GM06990 (cell line): ENCODE measurements around the gene DLEU7.

Experiments
- DNase-seq: peaks from one replicate; pipeline ENCODE4 v3.0.0-alpha.2; 2011; ENCODE audit not compliant: insufficient read length; ENCODE audit errors: extremely low read depth
- H3K27me3 ChIP-seq: replicated peaks from 2 replicates; pipeline ENCODE4 v1.6.0; 2011; ENCODE audit warnings: low read length; ENCODE audit not compliant: control insufficient read depth, insufficient read depth
- H3K36me3 ChIP-seq: 2 replicates; pipeline ENCODE4 v1.5.1; 2011; ENCODE audit warnings: low read length; ENCODE audit not compliant: control insufficient read depth, insufficient read depth
- H3K4me3 ChIP-seq: replicated peaks from 2 replicates; pipeline ENCODE4 v1.5.1; 2011; ENCODE audit warnings: low read depth, mild to moderate bottlenecking, control low read depth, low read length
- TF ChIP-seq, protein P1 (sequence below): IDR thresholded peaks from 2 replicates; pipeline ENCODE4 v1.5.1; 2011; ENCODE audit warnings: low read length, control low read depth, mild to moderate bottlenecking, inconsistent platforms; ENCODE audit not compliant: insufficient read depth, poor library complexity, severe bottlenecking

Gene DLEU7

GRCh38 chr13:50788551-50789210 is 54.8 kb downstream of the DLEU7 start:
- no peaks in the 10 kb centered on the region for H3K36me3 ChIP-seq
- DNase-seq: no peak
- H3K4me3 ChIP-seq: no peak overlapping the region
- peaks cover 2% of the 10 kb centered on the region; the same call in 1 of the 2 replicates for H3K27me3 ChIP-seq
- TF ChIP-seq, protein P1, sequence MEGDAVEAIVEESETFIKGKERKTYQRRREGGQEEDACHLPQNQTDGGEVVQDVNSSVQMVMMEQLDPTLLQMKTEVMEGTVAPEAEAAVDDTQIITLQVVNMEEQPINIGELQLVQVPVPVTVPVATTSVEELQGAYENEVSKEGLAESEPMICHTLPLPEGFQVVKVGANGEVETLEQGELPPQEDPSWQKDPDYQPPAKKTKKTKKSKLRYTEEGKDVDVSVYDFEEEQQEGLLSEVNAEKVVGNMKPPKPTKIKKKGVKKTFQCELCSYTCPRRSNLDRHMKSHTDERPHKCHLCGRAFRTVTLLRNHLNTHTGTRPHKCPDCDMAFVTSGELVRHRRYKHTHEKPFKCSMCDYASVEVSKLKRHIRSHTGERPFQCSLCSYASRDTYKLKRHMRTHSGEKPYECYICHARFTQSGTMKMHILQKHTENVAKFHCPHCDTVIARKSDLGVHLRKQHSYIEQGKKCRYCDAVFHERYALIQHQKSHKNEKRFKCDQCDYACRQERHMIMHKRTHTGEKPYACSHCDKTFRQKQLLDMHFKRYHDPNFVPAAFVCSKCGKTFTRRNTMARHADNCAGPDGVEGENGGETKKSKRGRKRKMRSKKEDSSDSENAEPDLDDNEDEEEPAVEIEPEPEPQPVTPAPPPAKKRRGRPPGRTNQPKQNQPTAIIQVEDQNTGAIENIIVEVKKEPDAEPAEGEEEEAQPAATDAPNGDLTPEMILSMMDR: no peak

DNA sequence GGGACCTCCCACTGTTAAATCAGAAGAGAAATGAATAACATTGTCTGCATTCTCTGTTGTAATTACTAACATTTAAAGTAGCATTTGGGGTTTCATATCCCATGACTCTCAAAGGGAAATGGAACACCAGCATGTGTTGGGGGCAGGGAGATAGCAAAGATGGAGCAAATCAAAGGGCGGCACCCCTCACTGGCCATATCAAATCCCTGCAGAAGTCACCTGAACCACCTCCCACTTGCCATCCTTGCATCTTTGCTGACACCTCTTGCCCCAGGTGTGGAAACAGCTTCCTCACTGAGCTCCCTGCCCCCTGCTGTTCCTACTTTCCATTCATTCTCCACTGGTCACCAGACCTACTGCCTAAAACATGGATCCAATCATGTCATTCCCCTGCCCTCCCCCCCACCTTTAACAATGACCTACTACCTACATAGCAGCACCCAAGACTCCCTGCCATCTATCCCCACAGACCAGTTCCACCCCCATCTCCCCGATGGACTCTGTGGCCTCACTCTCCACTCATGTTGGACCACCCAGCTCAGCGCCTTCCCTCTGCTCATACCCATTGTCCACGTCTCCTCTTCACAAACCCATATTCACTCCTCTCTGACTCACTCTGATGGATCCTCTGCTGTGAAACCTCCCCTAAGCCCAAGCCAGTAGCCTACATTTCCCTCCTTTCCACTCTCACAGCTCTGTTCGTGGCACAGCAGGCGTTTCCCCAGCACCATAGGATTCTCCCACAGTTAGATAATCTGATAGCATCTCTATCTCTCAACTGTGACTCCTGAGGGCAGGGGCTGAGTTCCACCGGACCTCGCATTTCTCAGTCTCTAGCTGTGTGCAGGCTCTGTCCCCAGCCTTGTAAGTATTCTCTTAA is 55.9 kb downstream of the DLEU7 start:
- TF ChIP-seq, protein P1: no peak
- no peak for DNase-seq

DNA sequence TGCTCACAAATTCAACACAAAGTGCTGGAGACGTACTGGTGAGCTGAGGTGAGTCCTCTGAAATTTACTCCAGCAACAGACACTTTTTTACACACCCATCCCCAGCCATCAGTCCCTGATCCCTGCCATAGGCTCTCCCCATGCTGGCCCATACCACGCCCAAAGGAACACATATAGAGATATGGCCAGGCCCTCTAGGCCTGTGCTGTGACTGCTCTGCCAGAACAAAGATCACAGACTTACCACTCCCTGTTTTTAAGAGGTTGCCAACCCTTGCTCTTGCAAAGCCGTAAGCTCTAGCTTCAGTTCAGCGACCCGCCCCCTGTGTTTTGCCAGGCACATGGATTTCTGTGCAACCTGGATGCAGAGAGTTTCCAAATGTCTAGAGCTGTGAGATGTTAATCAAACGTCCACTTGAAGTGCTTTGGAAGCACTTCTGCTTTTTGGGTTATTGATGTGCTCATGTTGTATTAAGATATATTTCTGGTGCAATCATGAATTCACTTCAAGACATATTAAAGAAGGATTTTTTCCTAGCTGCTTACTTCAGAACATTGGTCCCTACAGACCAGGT is 59.7 kb downstream of the DLEU7 start:
- TF ChIP-seq, protein P1: no peak
- no peaks in the 10 kb centered on the region; the same call in none of the 2 replicates for H3K27me3 ChIP-seq
- H3K4me3 ChIP-seq: no peak overlapping the region
- DNase-seq: no peak
- no peaks in the 10 kb centered on the region for H3K36me3 ChIP-seq

More for the DNA sequence above, 55.9 kb downstream of the DLEU7 start:
- no peaks in the 10 kb centered on the region for H3K36me3 ChIP-seq
- H3K27me3 ChIP-seq: peaks cover 2% of the 10 kb centered on the region; the same call in 1 of the 2 replicates
- no peak overlapping the region for H3K4me3 ChIP-seq

DNA sequence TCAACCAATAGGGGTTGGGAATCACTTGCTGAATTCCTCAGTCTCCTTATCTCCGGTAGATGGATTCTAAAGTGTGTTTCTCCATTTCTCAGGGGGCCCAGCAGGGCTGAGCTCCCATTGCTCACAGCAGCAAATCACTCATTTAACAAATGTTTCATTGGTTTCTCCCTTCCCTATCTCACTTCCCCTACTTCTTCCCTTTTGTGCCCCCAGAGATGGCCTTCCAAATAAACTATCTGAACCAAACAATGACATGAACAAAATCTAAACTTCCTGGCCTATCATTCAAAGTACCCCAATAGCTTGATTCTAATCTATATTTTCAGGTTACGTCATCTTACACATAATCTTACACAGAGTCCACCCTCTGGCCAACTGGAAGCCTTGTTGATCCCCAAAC is 60.4 kb downstream of the DLEU7 start:
- Histone ChIP-seq H3K36me3 (no peaks in the 10 kb centered on the region), H3K4me3 (no peak overlapping the region), H3K27me3 (no peaks in the 10 kb centered on the region; the same call in none of the 2 replicates)
- no peak for DNase-seq
- TF ChIP-seq, protein P1: no peak

DNA sequence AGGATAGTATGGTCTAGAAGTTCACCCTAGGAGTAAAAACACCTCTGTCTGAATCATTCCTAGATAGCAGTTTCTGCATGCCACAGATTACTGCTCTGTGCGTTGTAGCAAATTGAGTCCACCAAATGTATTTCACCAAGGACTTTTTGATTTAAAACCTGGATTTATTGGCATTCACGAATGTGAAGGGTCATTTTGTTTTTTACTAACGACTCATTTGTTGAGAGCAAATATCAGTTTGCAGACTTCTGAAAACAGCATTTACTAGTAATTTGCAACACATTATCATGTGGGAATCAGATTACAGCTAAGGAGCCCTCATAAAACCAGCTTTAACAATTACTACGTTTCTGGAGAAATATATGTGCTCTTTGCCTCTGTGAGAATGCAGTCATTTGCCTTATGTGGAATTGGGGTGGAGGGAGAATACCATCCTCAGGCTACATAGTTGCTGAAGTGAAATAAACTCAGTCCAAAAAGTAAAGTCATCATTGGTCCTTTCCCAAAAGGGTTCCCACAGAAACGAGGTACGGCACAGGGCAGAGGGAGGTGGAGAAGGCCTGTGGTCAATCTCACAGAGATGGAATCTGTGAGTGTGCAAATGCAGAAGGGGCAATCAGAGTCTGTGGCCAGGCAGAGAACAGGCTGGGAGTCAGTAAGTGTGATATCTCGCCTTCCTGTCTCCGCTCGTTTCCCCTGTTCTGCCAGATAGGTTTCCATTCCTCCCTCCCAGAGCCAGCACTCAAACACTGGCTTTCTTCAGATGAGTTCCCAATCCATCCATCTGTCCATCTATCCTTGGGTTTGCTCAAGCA is 63.1 kb downstream of the DLEU7 start:
- Histone ChIP-seq H3K27me3 (no peaks in the 10 kb centered on the region; the same call in 1 of the 2 replicates), H3K4me3 (no peak overlapping the region), H3K36me3 (no peaks in the 10 kb centered on the region)
- TF ChIP-seq, protein P1: no peak
- no peak for DNase-seq
